Measurements from ENCODE around the gene MALAT1. TPM values are rescaled to one million over a fixed set of nuclear protein-coding genes. Genes with fewer than 3 reads are reported as not detected.
"Not testable (repeated sequence)": the region's sequence is repeated elsewhere in the genome, so short reads cannot be mapped to it uniquely, and the experiment has no call there.

Gene MALAT1
- total RNA-seq, 1 donor from 2014 or later = 16,546 TPM

GRCh38 chr11:65471447-65471891 is 27.4 kb upstream of the MALAT1 start:
- peak; percentile 27 for DNase-seq (ENCODE audit: low spot score, unreplicated experiment)
- no peaks in the 10 kb centered on the region for H3K36me3 Mint-ChIP-seq (ENCODE audit: insufficient read depth)
- peak; percentile 64 for TF ChIP-seq CTCF (IDR thresholded peaks at IDR 0.05; ENCODE audit: unreplicated experiment)
- peaks cover 17% of the 10 kb centered on the region for H3K4me1 Mint-ChIP-seq (ENCODE audit: low read depth)
- no peak overlapping the region for H3K4me3 Mint-ChIP-seq (ENCODE audit: low read depth)
- peak overlapping the region; percentile 56 for H3K27ac Mint-ChIP-seq
- no peaks in the 10 kb centered on the region for H3K27me3 Mint-ChIP-seq
- H3K9me3 Mint-ChIP-seq (ENCODE audit: low read depth) = no peaks in the 10 kb centered on the region

GRCh38 chr11:65472588-65473277 is 26.1 kb upstream of the MALAT1 start:
- H3K9me3 Mint-ChIP-seq (ENCODE audit: low read depth); H3K27me3 Mint-ChIP-seq; H3K4me3 Mint-ChIP-seq (ENCODE audit: low read depth); H3K27ac Mint-ChIP-seq; DNase-seq (ENCODE audit: low spot score, unreplicated experiment); H3K36me3 Mint-ChIP-seq (ENCODE audit: insufficient read depth): not testable (repeated sequence)
- peaks cover 23% of the 10 kb centered on the region for H3K4me1 Mint-ChIP-seq (ENCODE audit: low read depth)

- Mint-ChIP-seq H3K4me3 (ENCODE audit: low read depth) (no peak overlapping the region), H3K27ac (no peak overlapping the region), H3K4me1 (ENCODE audit: low read depth) (peaks cover 21% of the 10 kb centered on the region), H3K36me3 (ENCODE audit: insufficient read depth) (no peaks in the 10 kb centered on the region), H3K9me3 (ENCODE audit: low read depth) (no peaks in the 10 kb centered on the region), H3K27me3 (no peaks in the 10 kb centered on the region)
- no peak for TF ChIP-seq CTCF (IDR thresholded peaks at IDR 0.05; ENCODE audit: unreplicated experiment)
- no peak for DNase-seq (ENCODE audit: low spot score, unreplicated experiment)
Measured at GRCh38 chr11:65473278-65473860, 25.5 kb upstream of the MALAT1 start.

- Mint-ChIP-seq H3K36me3 (ENCODE audit: insufficient read depth) (no peaks in the 10 kb centered on the region), H3K27me3 (no peaks in the 10 kb centered on the region), H3K4me3 (ENCODE audit: low read depth) (no peak overlapping the region), H3K27ac (no peak overlapping the region), H3K9me3 (ENCODE audit: low read depth) (no peaks in the 10 kb centered on the region), H3K4me1 (ENCODE audit: low read depth) (peaks cover 25% of the 10 kb centered on the region)
- TF ChIP-seq CTCF (IDR thresholded peaks at IDR 0.05; ENCODE audit: unreplicated experiment) = no peak
- DNase-seq (ENCODE audit: low spot score, unreplicated experiment) = no peak
Measured at GRCh38 chr11:65474864-65475263, 24.0 kb upstream of the MALAT1 start.

GRCh38 chr11:65476632-65477148 is 22.2 kb upstream of the MALAT1 start:
- Mint-ChIP-seq H3K27ac (peak overlapping the region; percentile 98), H3K27me3 (no peaks in the 10 kb centered on the region), H3K9me3 (ENCODE audit: low read depth) (no peaks in the 10 kb centered on the region), H3K36me3 (ENCODE audit: insufficient read depth) (no peaks in the 10 kb centered on the region), H3K4me3 (ENCODE audit: low read depth) (peak overlapping the region; percentile 90), H3K4me1 (ENCODE audit: low read depth) (peaks cover 24% of the 10 kb centered on the region)
- TF ChIP-seq CTCF (IDR thresholded peaks at IDR 0.05; ENCODE audit: unreplicated experiment) = no peak
- no peak for DNase-seq (ENCODE audit: low spot score, unreplicated experiment)

Data from progenitor cell of endocrine pancreas (in vitro differentiated cells).